Lung (tissue), 12 donors: ENCODE data around the gene MSH2. TPM values are rescaled to one million over a fixed set of nuclear protein-coding genes. Genes with fewer than 3 reads are reported as not detected.

ENCODE experiments used
- ATAC-seq: fragments of 200-7000 bp; cut with Tn5 transposase; one replicate; pipeline ENCODE4 v1.9.1; 2020; ENCODE audit warnings: moderate number of reproducible peaks; ENCODE audit not compliant: insufficient read depth, low FRiP score
- DNase-seq, 3 donors: peaks; one replicate each; pipeline ENCODE4 v3.0.0-alpha.2; 2013 to 2017
- H3K27ac ChIP-seq, 2 donors: one replicate each; pipeline ENCODE4 v1.5.1; 2013; ENCODE audit warnings: mild to moderate bottlenecking in 2 of 2, moderate library complexity in 2 of 2, control low read depth in 1 of 2, inconsistent platforms in 1 of 2, low read depth in 1 of 2, low read length in 1 of 2
- H3K27me3 ChIP-seq, 3 donors: one replicate each; pipeline ENCODE4 v1.5.1; 2013; ENCODE audit warnings: low read length in 2 of 3; ENCODE audit not compliant: control insufficient read depth in 3 of 3, insufficient read depth in 3 of 3
- H3K36me3 ChIP-seq, 4 donors: one replicate each; pipeline ENCODE4 v1.5.1; 2013; ENCODE audit warnings: low read length in 4 of 4, mild to moderate bottlenecking in 1 of 4, moderate library complexity in 1 of 4; ENCODE audit not compliant: control insufficient read depth in 4 of 4, insufficient read depth in 4 of 4
- H3K4me1 ChIP-seq, 5 donors: one replicate each; pipeline ENCODE4 v1.5.1; 2013; ENCODE audit warnings: low read length in 5 of 5, mild to moderate bottlenecking in 2 of 5, moderate library complexity in 1 of 5; ENCODE audit not compliant: control insufficient read depth in 5 of 5, insufficient read depth in 5 of 5
- H3K4me3 ChIP-seq: one replicate; pipeline ENCODE4 v1.5.1; 2013; ENCODE audit warnings: mild to moderate bottlenecking, control low read depth, moderate library complexity
- H3K9ac ChIP-seq, 2 donors: one replicate each; pipeline ENCODE4 v1.5.1; 2013; ENCODE audit warnings: low read length in 2 of 2, control low read depth in 1 of 2; ENCODE audit not compliant: insufficient read depth in 1 of 2
- H3K9me3 ChIP-seq, 4 donors: one replicate each; pipeline ENCODE4 v1.5.1; 2013; ENCODE audit warnings: low read length in 3 of 4, mild to moderate bottlenecking in 1 of 4, moderate library complexity in 1 of 4; ENCODE audit not compliant: control insufficient read depth in 4 of 4, insufficient read depth in 3 of 4
- CTCF ChIP-seq: IDR thresholded peaks from 2 replicates; pipeline ENCODE4 v1.5.1; 2012; ENCODE audit warnings: mild to moderate bottlenecking; ENCODE audit errors: control extremely low read depth, extremely low read depth
- WGBS, 2 donors: extraction: QIAGEN DNeasy Blood & Tissue Kit; methylation state at CpG; one replicate each; pipeline ENCODE4 v1.1.7; 2013; 5-methylcytosine and 5-hydroxymethylcytosine counted together
- polyA plus RNA-seq, 2 donors: library from polyadenylated mRNA; stranded (reverse); fragments of 200-250 nt; gene quantifications; one replicate each; pipeline ENCODE4 v1.2.1, GENCODE V29; 2013
- total RNA-seq, 2 donors: library from RNA; depleted of rRNA in 1 of 2; stranded (reverse); fragments of >200 nt in 1 of 2; gene quantifications; one replicate each; pipeline ENCODE4 v1.2.1, GENCODE V29; 2014 to 2021
- donor health status: control.
- donor health status: control.
- donor health status: Bipolar disorder and iron deficiency.
- donor health status: healthy.
- donor health status: DM: yes; HTN: yes; CAD: no.

Gene MSH2
- total and polyA plus RNA-seq, 4 donors: 6.4 to 44.9 (median 10.5) TPM

- WGBS, 2 donors: 67 to 80% methylated on average over 5 of the region's 5 CpGs
- no peak for TF ChIP-seq CTCF
- peaks cover 0 to 2% (median 0%) of the 10 kb centered on the region in 4 donors for H3K9me3 ChIP-seq
Observed at GRCh38 chr2:47457268-47457667, 54.3 kb downstream of the MSH2 start.

DNA sequence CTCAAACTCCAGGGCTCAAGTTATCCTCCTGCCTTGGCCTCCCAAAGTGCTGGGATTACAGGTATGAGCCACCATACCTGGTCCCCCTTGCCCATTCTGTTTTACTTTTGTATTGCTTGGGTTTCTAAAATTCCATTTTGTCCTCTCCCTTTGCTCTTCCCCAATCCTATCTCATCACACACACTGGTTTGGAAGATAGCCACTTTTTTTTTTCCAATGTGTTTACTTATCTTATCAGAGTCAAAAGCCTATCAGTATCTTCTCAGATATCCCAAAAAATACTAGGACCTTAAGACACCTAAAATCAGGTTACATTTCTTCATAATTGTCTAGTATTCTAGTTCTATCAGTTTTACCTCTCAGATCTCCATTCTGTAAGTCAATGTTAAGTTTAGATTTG lies 56.1 kb downstream of the MSH2 start:
- H3K27ac ChIP-seq: no peak overlapping the region
- H3K4me1 ChIP-seq: peaks cover 0 to 7% (median 0%) of the 10 kb centered on the region in 5 donors
- H3K4me3 ChIP-seq: no peak overlapping the region
- no peak overlapping the region for H3K9ac ChIP-seq
- no peak for ATAC-seq
- peaks cover 0 to 2% (median 0%) of the 10 kb centered on the region in 4 donors for H3K9me3 ChIP-seq
- no peak for TF ChIP-seq CTCF
- no peak for DNase-seq
- H3K27me3 ChIP-seq: no peaks in the 10 kb centered on the region
- peaks cover 0 to 15% (median 6%) of the 10 kb centered on the region in 4 donors for H3K36me3 ChIP-seq

More at GRCh38 chr2:47457268-47457667, 54.3 kb downstream of the MSH2 start:
- DNase-seq (no peak), ATAC-seq (no peak)
- H3K36me3 ChIP-seq: peaks cover 0 to 4% (median 3%) of the 10 kb centered on the region in 4 donors
- H3K27me3 ChIP-seq: no peaks in the 10 kb centered on the region
- H3K27ac ChIP-seq: no peak overlapping the region
- peaks cover 0 to 7% (median 0%) of the 10 kb centered on the region in 5 donors for H3K4me1 ChIP-seq
- H3K4me3 ChIP-seq: no peak overlapping the region
- H3K9ac ChIP-seq: no peak overlapping the region

DNA sequence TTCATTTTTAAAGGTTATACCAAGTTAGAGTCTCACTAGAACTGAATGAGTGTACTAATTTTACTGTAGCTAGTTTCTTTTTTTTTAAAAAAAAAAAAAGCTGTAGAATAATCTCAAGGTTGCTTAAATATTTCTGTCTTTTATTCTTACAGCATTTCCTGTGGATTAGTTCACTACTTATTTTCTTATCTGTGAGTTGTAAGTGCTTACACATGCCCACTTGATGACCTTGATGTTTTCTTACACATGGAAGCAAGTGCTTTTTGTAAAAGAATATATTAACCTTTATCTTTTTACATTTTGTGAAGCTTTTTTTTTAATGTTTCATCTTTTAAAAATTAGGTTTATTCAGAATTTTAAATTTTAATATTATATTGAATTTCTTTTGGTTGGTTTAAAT lies 57.8 kb downstream of the MSH2 start:
- no peak overlapping the region for H3K4me3 ChIP-seq
- no peak for TF ChIP-seq CTCF
- no peaks in the 10 kb centered on the region for H3K27me3 ChIP-seq
- ATAC-seq (no peak), DNase-seq (no peak)
- peaks cover 0 to 19% (median 7%) of the 10 kb centered on the region in 4 donors for H3K36me3 ChIP-seq
- no peak overlapping the region for H3K27ac ChIP-seq
- H3K9me3 ChIP-seq: peaks cover 0 to 2% (median 0%) of the 10 kb centered on the region in 4 donors
- peaks cover 0 to 7% (median 0%) of the 10 kb centered on the region in 5 donors for H3K4me1 ChIP-seq
- H3K9ac ChIP-seq: no peak overlapping the region
